ENCODE data around the gene KLF6. TPM values are rescaled to one million over a fixed set of nuclear protein-coding genes. Genes with fewer than 3 reads are reported as not detected.

KLF6 gene
- total and polyA plus RNA-seq, 2 experiments from 2014 or later = 19.6 to 35.4 TPM

DNA sequence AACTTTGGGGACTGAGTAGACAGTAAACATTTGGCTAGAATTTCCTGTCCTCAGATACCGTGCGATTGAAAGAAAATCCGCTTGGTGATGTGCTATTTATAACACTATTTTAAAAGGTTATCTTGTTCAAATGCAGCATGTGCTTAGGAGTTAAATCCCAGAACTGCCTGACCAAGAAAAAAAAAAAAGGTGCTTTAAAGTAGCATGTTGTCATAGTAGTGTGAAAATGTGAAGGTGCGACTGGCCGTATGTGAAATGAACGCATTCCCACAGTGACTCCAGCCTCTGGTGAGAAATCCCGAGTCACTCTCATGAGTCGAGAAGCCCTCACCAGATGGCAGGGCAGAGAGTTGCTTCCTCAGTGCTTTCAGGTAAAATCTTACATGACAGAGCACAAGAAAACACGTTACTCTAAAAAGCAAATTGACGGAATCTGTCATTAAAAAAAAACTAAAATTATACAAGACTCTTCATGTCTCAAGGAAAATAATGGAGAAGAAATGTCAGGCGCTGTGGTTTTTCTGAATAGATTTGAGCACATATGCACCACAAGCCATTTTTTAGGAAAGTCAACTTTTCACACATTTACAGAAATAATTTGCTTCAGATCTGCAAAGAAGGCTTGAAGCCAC lies 18.4 kb upstream of the KLF6 start:
- no peaks in the 10 kb centered on the region for H4K20me1 ChIP-seq (replicated peaks; ENCODE audit: insufficient read depth)
- H2AFZ ChIP-seq = 0 out of 2 replicates have a peak overlapping the region, but pooled peaks have one; percentile 82
- TF ChIP-seq, protein P1, sequence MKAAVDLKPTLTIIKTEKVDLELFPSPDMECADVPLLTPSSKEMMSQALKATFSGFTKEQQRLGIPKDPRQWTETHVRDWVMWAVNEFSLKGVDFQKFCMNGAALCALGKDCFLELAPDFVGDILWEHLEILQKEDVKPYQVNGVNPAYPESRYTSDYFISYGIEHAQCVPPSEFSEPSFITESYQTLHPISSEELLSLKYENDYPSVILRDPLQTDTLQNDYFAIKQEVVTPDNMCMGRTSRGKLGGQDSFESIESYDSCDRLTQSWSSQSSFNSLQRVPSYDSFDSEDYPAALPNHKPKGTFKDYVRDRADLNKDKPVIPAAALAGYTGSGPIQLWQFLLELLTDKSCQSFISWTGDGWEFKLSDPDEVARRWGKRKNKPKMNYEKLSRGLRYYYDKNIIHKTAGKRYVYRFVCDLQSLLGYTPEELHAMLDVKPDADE (IDR thresholded peaks at IDR 0.05) = no peak
- no peak for TF ChIP-seq EZH2phosphoT487 (IDR thresholded peaks at IDR 0.05; ENCODE audit: unreplicated experiment)
- TF ChIP-seq, protein P2, sequence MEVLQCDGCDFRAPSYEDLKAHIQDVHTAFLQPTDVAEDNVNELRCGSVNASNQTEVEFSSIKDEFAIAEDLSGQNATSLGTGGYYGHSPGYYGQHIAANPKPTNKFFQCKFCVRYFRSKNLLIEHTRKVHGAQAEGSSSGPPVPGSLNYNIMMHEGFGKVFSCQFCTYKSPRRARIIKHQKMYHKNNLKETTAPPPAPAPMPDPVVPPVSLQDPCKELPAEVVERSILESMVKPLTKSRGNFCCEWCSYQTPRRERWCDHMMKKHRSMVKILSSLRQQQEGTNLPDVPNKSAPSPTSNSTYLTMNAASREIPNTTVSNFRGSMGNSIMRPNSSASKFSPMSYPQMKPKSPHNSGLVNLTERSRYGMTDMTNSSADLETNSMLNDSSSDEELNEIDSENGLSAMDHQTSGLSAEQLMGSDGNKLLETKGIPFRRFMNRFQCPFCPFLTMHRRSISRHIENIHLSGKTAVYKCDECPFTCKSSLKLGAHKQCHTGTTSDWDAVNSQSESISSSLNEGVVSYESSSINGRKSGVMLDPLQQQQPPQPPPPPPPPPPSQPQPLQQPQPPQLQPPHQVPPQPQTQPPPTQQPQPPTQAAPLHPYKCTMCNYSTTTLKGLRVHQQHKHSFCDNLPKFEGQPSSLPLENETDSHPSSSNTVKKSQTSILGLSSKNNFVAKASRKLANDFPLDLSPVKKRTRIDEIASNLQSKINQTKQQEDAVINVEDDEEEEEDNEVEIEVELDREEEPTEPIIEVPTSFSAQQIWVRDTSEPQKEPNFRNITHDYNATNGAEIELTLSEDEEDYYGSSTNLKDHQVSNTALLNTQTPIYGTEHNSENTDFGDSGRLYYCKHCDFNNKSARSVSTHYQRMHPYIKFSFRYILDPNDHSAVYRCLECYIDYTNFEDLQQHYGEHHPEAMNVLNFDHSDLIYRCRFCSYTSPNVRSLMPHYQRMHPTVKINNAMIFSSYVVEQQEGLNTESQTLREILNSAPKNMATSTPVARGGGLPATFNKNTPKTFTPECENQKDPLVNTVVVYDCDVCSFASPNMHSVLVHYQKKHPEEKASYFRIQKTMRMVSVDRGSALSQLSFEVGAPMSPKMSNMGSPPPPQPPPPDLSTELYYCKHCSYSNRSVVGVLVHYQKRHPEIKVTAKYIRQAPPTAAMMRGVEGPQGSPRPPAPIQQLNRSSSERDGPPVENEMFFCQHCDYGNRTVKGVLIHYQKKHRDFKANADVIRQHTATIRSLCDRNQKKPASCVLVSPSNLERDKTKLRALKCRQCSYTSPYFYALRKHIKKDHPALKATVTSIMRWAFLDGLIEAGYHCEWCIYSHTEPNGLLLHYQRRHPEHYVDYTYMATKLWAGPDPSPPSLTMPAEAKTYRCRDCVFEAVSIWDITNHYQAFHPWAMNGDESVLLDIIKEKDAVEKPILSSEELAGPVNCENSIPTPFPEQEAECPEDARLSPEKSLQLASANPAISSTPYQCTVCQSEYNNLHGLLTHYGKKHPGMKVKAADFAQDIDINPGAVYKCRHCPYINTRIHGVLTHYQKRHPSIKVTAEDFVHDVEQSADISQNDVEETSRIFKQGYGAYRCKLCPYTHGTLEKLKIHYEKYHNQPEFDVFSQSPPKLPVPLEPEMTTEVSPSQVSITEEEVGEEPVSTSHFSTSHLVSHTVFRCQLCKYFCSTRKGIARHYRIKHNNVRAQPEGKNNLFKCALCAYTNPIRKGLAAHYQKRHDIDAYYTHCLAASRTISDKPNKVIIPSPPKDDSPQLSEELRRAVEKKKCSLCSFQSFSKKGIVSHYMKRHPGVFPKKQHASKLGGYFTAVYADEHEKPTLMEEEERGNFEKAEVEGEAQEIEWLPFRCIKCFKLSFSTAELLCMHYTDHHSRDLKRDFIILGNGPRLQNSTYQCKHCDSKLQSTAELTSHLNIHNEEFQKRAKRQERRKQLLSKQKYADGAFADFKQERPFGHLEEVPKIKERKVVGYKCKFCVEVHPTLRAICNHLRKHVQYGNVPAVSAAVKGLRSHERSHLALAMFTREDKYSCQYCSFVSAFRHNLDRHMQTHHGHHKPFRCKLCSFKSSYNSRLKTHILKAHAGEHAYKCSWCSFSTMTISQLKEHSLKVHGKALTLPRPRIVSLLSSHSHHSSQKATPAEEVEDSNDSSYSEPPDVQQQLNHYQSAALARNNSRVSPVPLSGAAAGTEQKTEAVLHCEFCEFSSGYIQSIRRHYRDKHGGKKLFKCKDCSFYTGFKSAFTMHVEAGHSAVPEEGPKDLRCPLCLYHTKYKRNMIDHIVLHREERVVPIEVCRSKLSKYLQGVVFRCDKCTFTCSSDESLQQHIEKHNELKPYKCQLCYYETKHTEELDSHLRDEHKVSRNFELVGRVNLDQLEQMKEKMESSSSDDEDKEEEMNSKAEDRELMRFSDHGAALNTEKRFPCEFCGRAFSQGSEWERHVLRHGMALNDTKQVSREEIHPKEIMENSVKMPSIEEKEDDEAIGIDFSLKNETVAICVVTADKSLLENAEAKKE (CRISPR knock-in tag; IDR thresholded peaks at IDR 0.05) = no peak
- no peaks in the 10 kb centered on the region for H3K36me3 ChIP-seq (ENCODE audit: insufficient read depth)
- no peak overlapping the region for H3K4me2 ChIP-seq
- peaks cover 10% of the 10 kb centered on the region for H3K4me1 ChIP-seq (ENCODE audit: insufficient read depth)
- Mint-ChIP-seq H3K9me3 (no peaks in the 10 kb centered on the region), H3K4me1 (peaks cover 31% of the 10 kb centered on the region), H3K36me3 (ENCODE audit: low read depth) (no peaks in the 10 kb centered on the region), H3K27ac (peak overlapping the region; percentile 90), H3K27me3 (ENCODE audit: insufficient read depth, low read depth, poor library complexity) (peaks cover 1% of the 10 kb centered on the region), H3K4me3 (no peak overlapping the region)
- H3K79me2 ChIP-seq (replicated peaks; ENCODE audit: insufficient read depth) = no peaks in the 10 kb centered on the region
- H3K27ac ChIP-seq (ENCODE audit: low read depth) = no peak overlapping the region
- no peak overlapping the region for H3K4me3 ChIP-seq
- ATAC-seq = peak; percentile 42
- no peaks in the 10 kb centered on the region for H3F3A ChIP-seq (replicated peaks; ENCODE audit: low read depth)
- no peaks in the 10 kb centered on the region for H3K27me3 ChIP-seq (ENCODE audit: insufficient read depth)
- peaks cover 3% of the 10 kb centered on the region; the same call in 1 of the 2 replicates for H3K9me2 ChIP-seq (ENCODE audit: insufficient read depth)
- no peak for DNase-seq (ENCODE audit: low spot score)
